ENCODE data around the gene DUS1L.

Gene DUS1L

DNA sequence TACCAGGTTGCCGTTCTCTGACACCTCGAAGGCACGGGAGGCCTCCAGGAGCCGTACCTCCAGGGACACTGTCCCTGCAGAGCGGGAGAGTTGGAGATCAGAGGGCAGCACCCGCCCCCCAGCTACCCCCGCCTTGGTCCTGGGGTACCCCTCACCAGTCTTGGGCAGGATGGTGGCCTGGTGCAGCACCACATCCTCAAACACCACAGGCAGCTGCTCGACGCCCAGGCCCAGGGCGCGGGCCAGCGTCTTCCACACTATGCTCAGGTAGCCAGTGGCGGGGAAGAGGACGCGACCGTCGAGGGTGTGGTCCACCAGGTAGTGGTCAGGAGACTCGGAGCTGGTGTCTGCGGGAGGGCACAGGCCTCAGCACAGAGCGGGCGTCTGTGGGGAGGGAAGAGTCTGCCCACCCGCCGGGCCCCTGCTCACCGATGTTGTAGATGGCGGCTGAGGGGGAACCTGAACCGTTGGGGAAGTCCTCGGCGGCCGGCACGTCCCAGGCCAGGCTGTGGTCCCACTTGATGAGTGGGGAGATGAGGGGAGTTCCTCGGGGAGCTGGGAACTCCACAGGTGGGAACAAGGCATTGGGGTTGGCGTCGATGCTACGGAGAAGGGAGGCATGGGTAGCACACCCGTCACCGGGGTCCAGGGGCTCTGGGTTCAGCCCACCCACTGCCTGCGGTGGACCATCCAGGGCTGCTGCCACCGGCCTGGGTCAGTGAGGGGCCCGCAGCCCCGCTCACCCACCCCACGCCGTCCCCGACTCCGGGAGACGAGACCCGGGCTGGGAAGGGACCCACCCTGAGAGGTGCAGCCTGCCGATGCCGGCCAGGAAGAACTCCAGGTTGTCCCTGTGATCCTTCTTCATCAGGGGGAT lies 22.6 kb upstream of the DUS1L start:
- DNase-seq = no peak

DNA sequence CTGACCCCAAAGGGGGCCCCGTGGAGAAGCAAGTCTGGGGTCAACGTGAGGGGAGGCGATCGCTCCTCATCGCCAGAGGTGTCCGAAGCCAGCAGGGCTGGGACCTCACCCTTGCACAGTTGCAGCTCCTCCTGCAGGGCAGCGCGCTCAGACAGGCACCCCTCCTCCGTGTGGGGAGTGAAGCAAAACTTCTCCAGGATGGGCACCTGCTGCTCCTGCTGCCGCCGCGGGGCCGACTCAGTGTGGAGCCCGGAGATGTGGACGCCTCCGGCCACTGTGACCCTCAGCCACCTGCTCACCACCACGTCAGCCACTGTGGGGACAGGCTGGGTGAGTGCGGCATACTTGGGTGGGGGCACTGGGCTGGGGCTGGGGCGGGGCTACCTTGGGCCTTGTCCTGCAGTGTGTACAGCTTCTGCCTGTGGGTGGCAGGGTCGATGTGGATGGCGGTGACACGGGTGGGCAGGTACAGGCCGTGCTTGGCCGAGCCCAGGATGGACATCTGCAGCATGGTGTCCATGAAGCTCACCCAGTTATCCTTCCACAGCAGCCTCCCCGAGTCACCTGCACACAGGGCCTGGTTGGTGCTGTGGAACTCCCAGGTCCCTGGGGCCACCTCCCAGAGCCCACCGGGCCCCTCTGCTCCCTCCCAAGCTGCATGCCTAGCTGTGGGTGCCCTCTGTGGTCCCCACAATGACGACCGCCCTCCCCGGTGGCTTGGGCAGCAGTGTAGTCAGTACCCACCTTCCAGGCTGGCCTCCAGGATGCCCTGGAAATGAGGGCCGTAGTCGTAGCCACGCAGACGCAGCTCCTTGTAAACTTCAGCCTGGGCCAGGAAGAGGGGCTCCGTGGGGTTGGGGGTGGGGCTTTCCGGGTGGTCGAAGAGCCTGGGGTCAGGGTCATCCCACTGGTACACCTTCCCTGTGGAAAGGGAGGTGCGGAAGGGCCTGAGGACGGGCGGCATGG lies 21.6 kb upstream of the DUS1L start:
- no peak for DNase-seq

DNA sequence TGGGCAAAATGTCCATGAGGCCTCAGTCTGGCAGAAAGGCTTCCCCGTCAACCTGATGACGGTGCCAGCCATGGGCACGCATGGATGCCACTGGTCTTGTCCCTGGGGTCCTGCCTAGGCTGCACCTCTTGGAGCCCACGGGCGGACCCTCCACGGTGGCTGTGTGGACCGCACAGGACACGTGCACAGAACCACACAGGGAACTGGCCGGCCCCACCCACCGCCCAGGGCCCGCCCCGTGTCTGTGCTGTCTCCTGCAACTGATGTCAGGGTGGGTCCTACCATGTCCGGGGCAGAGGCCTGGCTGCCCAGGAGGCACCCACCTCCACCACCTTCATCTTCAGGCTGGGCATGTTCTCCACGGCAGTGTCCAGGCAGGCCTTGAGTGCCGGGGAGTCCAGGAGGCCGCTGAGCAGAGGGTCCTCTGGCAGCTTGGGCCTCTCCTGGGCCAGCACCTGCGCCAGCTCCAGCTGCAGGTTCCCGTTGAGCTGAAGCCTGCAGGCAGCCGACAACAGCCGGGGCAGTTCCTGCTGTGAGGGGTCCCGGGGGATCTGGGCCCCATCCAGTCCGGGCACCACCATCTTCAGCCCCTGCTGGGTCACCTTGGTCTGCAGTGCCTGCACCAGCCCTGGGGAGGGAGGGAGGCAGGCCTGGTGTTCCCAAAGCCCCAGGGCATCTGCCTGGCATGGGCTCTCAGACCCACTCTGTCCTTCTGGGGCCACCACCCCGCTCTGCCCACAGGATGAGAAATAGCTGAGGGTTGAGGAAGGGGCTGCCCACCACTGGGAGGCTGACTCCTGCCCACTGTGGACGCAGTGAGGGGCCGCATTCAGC lies 20.5 kb upstream of the DUS1L start:
- no peak for DNase-seq

DNA sequence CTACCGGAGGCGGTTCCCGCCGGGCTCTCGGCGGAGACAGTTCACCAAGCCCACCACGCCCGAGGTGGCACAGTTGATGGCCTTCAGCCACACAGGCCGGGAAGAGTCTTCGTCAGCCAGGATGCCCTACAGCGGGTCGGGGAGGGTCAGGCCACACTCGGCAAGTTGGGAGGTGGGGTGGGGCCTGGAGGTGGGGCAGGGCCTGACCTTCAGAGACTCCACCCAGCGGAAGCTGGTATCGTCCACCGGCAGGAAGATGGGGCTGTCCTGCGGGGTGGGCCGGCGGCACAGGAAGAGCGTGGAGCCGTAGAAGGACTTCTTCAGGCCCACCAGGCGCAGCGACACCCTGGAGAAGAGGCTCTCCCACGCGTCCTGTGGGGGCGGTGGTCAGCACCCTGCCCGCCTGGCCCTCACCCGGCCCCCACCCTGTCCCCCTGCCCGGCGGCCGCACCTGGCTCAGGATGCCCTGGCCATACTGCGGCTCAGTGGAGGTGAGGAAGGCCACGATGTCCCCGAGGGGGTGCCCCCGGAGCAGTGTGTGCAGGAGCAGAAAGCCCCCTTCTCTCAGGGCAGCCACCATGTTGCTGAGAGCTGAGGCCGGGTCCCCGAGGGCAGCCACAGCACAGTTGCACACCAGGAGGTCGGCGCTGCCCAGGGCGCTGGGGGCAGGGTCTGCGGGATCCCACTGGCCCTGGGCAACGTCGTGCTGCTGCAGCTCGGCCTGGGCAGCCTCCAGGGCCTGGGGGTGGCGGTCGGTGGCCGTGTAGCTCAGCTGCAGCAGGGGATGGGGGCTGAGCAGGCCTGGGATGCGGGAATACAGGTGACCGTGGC lies 19.6 kb upstream of the DUS1L start:
- DNase-seq = no peak

DNA sequence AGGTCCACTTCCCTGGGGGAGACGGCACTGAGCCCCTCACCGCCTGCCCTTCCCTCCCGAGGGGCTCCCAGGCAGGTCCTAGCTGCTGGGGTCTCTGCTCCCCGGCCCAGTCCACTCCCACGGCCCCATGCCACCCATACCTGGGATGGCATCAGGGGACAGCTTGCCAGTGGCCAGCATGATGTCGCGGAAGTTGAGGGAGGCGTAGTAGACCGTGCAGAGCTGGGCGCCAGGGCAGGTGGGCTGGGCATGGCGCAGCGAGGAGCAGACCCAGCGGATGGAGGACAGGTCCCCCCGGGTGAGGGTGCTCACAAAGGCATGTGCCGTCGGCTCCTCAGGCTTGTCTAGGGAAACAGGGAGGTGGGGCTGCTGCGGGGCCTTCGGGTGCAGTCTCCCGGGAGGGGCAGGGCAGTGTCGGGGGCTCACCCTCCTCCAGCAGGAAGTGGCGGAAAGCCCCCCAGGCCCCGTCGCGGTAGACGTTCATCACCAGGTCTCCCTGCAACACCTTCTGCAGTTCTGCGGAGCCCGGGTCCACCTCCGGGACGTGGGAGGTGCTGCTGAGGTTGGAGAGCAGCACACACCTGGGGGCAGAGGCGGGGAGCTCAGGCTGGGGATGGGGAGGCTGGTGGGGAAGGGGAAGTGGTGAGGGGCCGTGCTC lies 18.9 kb upstream of the DUS1L start:
- DNase-seq = no peak

DNA sequence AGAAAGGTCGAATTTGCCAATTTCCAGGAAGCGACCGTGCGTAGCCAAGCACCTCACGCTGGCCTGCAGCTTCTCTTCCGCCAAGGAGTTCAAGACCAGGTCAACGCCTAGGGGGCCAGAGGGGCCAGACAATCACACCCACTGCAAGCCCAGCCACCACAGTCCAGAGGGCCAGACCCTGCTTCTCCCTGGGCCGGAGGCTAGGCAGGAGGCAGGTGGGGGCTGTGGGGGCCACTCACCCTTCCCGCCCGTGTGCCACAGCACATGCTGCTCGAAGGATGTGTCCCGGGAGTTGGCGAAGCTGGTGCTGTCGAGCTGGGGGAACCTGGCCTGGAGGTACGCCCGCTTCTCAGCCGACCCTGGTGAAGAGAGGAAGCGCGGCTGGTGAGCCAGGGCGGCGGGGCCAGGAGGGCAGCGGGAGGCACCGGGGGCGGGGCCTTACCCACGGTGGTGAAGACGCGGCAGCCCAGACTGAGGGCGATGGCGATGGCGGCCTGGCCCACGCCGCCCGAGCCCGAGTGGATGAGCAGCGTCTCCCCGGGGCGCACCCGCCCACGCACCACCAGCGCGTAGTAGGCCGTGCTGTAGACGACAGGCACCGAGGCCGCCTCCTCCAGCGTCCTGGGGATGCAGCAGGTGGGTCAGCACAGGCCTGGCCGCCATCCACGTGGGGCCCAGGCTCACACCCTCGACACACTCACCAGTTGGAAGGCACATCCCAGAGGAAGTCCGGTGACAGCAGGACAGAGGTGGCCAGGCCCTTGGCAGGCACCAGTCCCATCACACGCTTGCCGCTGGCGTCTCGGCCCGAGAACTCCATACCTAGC lies 18.1 kb upstream of the DUS1L start:
- no peak for DNase-seq

DNA sequence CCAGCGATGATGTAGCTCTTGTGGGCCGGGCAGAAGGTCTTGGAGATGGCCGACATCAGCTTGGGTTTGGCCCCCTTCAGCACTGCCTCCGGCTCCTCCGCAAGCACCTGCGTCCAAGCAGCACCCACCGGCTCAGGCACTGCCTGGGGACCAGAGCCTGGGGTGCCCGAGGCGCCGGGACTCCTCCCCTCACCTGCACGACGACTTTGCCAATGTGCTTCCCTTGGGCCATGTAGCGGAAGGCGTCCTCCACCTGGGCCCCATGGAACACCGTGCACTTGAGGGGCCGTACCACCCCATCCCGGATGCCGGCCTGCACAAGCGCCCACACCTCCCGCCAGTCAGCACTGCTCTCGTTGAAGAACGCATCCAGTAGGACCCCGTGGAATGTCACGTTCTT lies 17.4 kb upstream of the DUS1L start:
- no peak for DNase-seq

DNA sequence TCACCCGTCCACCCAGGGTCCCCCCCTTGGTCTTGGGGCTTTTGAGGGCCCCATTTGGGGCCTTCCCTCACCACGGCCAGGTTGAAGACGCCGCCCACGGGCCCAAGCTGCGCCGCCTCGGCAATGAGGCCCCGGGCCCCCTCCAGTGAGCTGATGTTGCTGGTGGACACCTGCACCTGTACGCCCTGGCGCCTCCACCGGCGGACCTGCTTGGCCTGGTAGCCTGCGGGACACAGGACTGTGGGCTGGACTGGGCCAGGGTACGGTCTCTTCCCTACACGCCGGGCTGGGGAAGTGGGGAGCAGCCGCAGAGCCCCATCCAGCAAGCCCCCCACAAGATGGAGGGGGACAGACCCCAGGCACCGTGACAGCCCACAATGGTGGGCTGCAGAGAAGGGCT lies 16.9 kb upstream of the DUS1L start:
- no peak for DNase-seq

DNA sequence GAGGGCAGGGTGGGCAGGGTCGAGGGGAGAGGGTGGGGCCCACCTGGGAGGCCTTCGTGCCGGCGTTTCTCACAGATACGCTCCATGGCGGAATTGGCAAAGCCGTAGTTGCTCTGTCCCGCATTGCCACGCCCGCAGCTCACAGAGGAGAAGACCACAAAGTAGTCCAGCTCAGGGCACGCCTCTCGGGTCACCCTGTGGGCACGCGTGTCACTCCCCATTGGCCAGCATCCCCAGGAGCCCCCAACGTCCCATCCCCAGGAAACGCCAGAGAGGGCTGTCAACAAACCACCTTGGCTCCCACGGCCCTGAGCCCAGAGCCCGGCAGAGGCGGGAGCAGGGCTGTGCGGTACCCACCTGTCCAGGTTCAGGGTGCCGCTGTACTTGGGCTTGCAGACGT lies 16.4 kb upstream of the DUS1L start:
- no peak for DNase-seq

DNA sequence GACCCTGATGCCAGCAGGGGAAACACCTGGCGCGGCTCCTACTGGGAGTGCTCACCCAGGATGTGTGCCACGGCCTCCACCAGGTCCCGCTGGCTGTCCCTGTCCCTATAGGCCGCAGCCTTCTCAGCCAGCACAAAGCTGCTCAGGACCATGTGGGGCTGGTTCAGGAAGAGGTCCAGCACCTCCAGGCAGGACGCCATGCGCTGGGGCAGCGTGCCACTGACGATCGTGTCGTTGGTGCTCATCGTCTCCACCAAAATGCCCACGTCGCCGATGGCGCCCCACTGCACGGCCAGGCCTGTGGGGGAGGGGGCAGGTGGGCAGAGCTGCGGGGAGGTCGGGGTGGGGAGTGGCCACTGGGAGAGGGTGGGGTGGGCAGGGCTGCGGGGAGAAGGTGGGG lies 15.9 kb upstream of the DUS1L start:
- DNase-seq = no peak

DNA sequence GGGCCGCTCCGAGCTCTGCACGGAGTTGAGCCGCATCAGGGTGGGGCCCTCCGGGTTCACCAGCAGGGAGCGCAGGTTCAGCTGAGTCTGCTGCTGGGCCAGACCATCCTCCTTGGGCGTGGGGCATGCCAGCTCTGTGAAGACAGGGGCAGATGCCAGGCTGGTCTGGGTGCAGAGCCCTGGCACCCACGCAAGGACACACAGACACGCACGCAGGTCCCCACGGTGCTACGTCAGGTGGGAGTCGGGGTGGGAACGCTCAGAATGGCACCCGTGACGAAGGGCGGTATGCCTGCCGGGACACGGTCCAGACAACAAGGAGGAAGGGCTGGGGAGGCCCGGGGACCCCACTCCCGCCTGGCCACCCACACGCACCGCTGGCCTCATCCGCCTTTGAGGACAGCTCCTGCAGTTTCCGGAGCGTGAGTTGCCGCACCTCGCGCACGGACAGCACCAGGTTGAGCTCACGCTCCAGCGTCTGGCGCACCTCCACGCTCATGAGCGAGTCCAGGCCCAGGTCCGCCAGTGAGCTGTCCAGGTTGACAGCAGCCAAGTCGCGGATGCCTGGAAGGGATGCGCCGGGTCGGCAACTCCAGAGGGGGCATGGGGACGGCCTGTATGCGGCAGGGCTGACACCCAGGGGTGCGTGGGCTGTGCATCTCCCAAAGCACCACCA lies 15.3 kb upstream of the DUS1L start:
- no peak for DNase-seq

DNA sequence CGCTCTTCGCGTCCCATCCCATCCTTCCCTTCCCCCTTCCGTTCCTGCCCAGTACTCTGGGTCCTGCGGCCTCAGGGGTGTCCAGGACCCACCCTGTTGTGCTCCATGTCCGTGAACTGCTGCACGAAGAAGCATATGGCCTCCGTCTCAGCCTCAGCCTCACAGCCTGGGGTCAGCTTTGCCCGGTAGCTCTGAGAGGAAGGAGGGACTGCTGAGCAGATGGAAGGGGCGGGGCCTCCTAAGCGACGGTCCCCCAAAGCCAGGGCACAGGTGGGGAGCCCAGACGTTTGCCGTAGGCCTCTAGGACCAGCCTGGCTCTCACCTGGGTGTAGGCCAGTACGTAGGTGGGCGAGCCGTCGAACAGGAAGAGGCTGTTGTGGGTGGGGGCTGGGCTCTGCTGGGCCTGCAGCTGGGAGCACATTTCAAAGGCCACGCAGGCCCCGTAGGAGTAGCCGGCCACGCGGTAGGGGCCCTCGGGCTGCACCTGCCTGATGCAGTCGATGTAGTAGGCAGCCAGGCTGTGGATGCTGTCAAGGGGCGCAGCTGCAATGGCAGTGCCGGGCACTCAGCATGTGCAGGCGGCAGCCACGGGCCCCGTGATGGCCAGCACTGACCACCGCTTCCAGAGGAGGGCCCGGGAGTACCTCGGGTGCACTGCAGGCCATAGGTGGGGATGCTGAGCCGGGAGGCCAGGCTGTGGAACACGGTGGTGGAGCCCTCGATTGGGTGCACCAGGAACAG lies 14.6 kb upstream of the DUS1L start:
- DNase-seq = peak in 1 of 14 donors; percentile 17

DNA sequence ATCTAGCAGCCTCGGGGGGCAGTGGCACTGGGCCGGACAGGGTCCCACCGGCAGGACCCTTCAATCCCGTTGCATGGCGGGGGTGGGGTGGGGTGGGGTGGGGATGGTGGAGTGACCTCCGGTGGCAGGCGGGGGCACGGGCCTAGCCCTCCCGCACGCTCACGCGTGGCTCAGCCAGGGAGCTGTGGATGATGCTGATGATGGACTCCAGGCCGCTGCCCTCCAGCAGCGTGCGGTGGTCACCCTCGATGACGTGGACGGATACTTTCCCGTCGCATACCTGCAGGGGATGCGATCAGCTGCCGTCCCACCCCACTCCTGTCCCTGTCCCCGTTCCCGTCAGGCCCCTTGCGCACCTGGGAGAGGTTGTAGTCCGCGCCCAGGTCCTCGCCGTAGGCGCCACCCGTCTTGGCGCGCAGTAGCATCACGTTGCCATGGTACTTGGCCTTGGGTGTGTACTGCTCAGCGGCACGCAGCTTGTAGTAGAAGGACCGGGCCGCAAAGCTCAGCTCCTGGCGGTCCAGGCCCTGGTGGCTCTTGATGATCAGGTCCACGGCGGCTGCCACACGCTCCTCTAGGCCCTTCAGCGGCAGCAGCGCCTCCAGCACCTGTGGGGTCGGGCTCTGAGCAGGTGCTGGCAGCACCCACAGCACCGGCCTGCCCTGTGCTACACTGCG lies 13.5 kb upstream of the DUS1L start:
- DNase-seq = no peak

DNA sequence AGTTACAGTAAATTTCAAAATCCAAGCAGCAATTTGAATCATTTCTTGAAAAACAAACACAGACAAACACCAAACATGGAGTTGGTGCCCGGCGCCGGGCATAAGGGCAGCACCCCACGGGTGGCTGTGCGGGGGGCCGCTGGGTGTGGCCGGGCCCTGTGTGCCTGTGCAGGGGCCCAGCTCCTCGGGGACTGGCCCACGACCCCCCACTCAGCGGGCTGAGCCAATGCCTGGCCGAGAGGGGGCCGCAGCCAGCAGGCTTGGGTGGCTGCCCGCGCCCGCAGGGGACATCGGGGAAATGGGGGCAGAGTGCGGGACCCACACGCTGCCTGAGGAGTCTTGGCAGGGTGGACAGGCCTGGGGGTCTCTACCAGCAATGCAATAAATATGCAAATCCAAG lies 12.8 kb upstream of the DUS1L start:
- DNase-seq = no peak

DNA sequence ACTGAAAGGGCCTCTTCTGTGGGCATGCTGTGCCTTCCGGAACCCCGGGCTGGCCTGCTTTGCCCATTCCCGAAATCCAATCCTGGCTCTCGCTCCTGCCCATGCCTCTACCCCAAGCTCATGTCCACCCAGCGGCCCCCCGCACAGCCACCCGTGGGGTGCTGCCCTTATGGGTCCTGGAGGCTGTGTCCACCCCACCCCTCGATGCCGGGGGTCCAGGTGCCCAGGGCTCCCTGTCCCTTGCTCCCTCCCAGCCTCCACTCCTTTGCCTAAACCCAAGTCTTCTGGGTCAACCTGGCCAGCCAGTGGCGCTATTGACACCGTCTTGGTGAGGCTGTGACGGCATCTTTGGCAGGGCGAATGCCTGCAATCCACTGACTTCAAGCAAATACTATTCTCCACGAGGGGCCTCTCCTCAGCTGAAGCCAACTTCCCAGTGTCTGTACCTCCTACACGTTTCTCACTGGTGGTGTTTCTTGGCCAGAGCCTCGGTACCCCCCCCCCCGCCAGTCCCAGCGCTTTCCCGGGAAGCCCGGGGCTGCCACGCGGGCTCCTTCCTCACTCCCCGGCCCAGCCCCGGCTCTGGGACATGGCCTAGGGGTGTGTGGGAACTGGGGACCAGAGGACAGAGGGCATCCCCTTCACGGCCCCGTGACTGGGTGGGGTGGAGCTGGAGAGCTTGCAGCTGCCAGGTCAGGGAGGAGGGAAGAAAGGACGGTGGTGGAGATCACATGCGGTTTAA lies 12.2 kb upstream of the DUS1L start:
- DNase-seq = peak in 1 of 14 donors; percentile 22

DNA sequence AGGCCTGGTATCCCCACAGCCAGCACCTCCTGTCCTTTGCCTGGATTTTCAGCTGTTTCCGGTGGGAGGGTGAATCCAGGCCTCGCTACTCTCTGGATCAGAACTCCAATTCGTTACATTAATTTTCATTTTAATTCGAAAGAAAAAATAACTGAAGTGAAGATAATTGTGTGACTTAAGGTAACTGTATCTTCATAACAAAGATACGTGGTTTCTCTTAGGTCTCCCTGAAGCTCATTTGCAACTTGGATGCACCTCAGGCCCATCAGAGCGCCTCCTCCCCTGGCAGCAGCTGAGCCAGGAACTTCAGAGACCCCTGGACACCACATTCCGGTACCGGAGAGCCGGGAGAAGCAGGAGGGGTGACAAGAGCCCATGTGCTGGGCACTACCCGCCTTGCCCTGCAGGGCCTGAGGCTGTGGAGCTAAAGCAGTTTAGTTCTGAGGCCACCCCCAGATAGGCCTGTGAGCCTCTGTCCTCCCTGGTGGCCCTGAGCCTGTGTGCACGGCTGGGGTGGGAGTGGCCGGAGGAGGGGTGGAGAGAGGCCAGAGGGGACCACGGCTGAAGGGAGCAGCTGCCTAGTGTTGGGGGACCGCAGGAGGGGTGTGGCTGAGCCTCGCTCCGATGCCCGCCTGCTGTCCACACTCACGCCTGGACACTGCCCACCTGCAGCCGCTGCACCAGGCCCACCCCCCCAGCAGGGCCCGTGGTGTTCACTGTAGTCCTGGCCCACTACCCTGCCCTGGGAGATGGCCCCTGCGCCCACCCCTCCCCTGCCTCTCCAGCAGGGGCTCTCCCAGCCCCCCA lies 11.4 kb upstream of the DUS1L start:
- no peak for DNase-seq
